ENCODE data around the gene SETBP1.

Gene SETBP1

DNA sequence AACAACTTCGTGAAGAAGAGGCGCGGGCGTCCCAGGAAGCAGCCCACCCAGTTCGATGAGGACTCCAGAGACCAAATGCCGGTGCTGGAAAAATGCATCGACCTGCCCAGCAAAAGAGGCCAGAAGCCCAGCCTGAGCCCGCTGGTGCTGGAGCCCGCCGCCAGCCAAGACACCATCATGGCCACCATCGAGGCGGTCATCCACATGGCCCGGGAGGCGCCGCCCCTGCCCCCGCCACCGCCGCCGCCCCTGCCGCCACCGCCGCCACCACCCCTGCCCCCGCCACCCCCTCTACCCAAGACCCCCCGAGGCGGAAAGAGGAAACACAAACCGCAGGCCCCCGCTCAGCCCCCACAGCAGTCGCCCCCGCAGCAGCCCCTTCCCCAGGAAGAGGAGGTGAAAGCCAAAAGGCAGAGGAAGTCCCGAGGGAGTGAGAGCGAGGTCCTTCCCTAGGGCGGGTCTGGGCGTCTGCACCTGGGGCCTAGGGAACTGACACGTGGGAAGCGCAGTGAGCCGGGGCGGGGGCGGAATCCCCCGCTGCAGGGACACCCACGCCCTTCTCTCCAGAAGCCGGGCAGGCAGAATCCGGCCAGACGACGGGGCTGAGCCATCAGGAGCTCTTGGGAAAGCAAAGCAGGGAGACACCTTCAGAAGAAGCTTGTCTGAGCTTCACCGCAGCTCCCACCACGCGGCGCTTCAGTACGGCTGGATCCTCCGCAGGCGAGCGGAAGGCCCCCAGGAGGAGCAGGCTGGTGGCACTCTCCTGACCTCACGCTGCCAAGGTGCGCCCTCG lies 382.8 kb downstream of the SETBP1 start:
- TF ChIP-seq RARB (CRISPR knock-in tag; IDR thresholded peaks at IDR 0.05) (no peak), ZFP30 (CRISPR knock-in tag; IDR thresholded peaks at IDR 0.05) (no peak), POU6F1 (CRISPR knock-in tag; IDR thresholded peaks at IDR 0.05; ENCODE audit: borderline replicate concordance, low read depth) (no peak), ZNF565 (CRISPR knock-in tag; conservative IDR thresholded peaks at IDR 0.05; ENCODE audit: low read depth) (no peak), ZNF70 (CRISPR knock-in tag; IDR thresholded peaks at IDR 0.05) (no peak), ZFP3 (CRISPR knock-in tag; IDR thresholded peaks at IDR 0.05) (no peak), TOX (CRISPR knock-in tag; IDR thresholded peaks at IDR 0.05; ENCODE audit: borderline replicate concordance) (no peak), PPARA (CRISPR knock-in tag; IDR thresholded peaks at IDR 0.05; ENCODE audit: borderline replicate concordance) (no peak), OSR1 (CRISPR knock-in tag; IDR thresholded peaks at IDR 0.05) (no peak), ARNTL (CRISPR knock-in tag; IDR thresholded peaks at IDR 0.05; ENCODE audit: borderline replicate concordance, low read depth) (no peak), SNAI2 (CRISPR knock-in tag; IDR thresholded peaks at IDR 0.05) (no peak), GLIS3 (CRISPR knock-in tag; IDR thresholded peaks at IDR 0.05) (no peak), ESRRG (CRISPR knock-in tag; IDR thresholded peaks at IDR 0.05) (no peak), CREB5 (CRISPR knock-in tag; IDR thresholded peaks at IDR 0.05; ENCODE audit: low read depth) (no peak), BACH2 (CRISPR knock-in tag; IDR thresholded peaks at IDR 0.05; ENCODE audit: borderline replicate concordance) (no peak), TCF4 (CRISPR knock-in tag; IDR thresholded peaks at IDR 0.05; ENCODE audit: borderline replicate concordance) (no peak)
- TF ChIP-seq, protein P1, sequence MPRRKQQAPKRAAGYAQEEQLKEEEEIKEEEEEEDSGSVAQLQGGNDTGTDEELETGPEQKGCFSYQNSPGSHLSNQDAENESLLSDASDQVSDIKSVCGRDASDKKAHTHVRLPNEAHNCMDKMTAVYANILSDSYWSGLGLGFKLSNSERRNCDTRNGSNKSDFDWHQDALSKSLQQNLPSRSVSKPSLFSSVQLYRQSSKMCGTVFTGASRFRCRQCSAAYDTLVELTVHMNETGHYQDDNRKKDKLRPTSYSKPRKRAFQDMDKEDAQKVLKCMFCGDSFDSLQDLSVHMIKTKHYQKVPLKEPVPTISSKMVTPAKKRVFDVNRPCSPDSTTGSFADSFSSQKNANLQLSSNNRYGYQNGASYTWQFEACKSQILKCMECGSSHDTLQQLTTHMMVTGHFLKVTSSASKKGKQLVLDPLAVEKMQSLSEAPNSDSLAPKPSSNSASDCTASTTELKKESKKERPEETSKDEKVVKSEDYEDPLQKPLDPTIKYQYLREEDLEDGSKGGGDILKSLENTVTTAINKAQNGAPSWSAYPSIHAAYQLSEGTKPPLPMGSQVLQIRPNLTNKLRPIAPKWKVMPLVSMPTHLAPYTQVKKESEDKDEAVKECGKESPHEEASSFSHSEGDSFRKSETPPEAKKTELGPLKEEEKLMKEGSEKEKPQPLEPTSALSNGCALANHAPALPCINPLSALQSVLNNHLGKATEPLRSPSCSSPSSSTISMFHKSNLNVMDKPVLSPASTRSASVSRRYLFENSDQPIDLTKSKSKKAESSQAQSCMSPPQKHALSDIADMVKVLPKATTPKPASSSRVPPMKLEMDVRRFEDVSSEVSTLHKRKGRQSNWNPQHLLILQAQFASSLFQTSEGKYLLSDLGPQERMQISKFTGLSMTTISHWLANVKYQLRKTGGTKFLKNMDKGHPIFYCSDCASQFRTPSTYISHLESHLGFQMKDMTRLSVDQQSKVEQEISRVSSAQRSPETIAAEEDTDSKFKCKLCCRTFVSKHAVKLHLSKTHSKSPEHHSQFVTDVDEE (CRISPR knock-in tag; IDR thresholded peaks at IDR 0.05), result no peak
- TF ChIP-seq, protein P2, sequence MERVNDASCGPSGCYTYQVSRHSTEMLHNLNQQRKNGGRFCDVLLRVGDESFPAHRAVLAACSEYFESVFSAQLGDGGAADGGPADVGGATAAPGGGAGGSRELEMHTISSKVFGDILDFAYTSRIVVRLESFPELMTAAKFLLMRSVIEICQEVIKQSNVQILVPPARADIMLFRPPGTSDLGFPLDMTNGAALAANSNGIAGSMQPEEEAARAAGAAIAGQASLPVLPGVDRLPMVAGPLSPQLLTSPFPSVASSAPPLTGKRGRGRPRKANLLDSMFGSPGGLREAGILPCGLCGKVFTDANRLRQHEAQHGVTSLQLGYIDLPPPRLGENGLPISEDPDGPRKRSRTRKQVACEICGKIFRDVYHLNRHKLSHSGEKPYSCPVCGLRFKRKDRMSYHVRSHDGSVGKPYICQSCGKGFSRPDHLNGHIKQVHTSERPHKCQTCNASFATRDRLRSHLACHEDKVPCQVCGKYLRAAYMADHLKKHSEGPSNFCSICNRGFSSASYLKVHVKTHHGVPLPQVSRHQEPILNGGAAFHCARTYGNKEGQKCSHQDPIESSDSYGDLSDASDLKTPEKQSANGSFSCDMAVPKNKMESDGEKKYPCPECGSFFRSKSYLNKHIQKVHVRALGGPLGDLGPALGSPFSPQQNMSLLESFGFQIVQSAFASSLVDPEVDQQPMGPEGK (CRISPR knock-in tag; IDR thresholded peaks at IDR 0.05; ENCODE audit: borderline replicate concordance), result no peak
- no peak for ATAC-seq

GRCh38 chr18:45066210-45066609 lies 385.5 kb downstream of the SETBP1 start:
- ATAC-seq, result no peak
- no peak for TF ChIP-seq CREB5 (CRISPR knock-in tag; IDR thresholded peaks at IDR 0.05; ENCODE audit: low read depth)
- TF ChIP-seq ZFP30 (CRISPR knock-in tag; IDR thresholded peaks at IDR 0.05), result no peak
- TF ChIP-seq ZNF8 (CRISPR knock-in tag; IDR thresholded peaks at IDR 0.05), result no peak
- no peak for TF ChIP-seq ZC3H10 (CRISPR knock-in tag; IDR thresholded peaks at IDR 0.05)
- TF ChIP-seq ARNTL (CRISPR knock-in tag; IDR thresholded peaks at IDR 0.05; ENCODE audit: borderline replicate concordance, low read depth), result no peak
- no peak for TF ChIP-seq PPARA (CRISPR knock-in tag; IDR thresholded peaks at IDR 0.05; ENCODE audit: borderline replicate concordance)
- TF ChIP-seq BACH2 (CRISPR knock-in tag; IDR thresholded peaks at IDR 0.05; ENCODE audit: borderline replicate concordance), result no peak
- TF ChIP-seq, protein P1 (CRISPR knock-in tag; IDR thresholded peaks at IDR 0.05), result no peak

All from SK-N-SH treated with all-trans-retinoic acid at 6 μM for 48 hours (cell line).